Hepatocyte (in vitro differentiated cells): Measurements from ENCODE around the gene RCBTB1. TPM values are rescaled to one million over a fixed set of nuclear protein-coding genes. Genes with fewer than 3 reads are reported as not detected.

Experiments used
- DNase-seq: peaks from one replicate; pipeline ENCODE4 v3.0.0-alpha.2; 2016; ENCODE audit warnings: low spot score
- H2AFZ ChIP-seq: fragments of 200-600 bp; sonication (generic); 2 replicates; pipeline ENCODE4 v1.6.0; 2016; ENCODE audit warnings: antibody characterized with exemption, mild to moderate bottlenecking
- H3K27ac ChIP-seq: fragments of 200-600 bp; sonication (generic); 2 replicates; pipeline ENCODE4 v1.5.1; 2016; ENCODE audit warnings: mild to moderate bottlenecking
- H3K27me3 ChIP-seq: fragments of 200-600 bp; sonication (generic); 2 replicates; pipeline ENCODE4 v1.6.1; 2016
- H3K36me3 ChIP-seq: fragments of 200-600 bp; sonication (generic); replicated peaks from 2 replicates; pipeline ENCODE4 v1.5.1; 2016; ENCODE audit warnings: low read depth; ENCODE audit not compliant: insufficient read depth
- H3K4me1 ChIP-seq: fragments of 200-600 bp; sonication (generic); 2 replicates; pipeline ENCODE4 v1.5.1; 2016; ENCODE audit warnings: mild to moderate bottlenecking, moderate library complexity; ENCODE audit not compliant: insufficient read depth
- H3K4me2 ChIP-seq: fragments of 200-600 bp; sonication (generic); 2 replicates; pipeline ENCODE4 v1.6.0; 2016
- H3K4me3 ChIP-seq: fragments of 200-600 bp; sonication (generic); 2 replicates; pipeline ENCODE4 v1.5.1; 2016; ENCODE audit warnings: mild to moderate bottlenecking
- H3K79me2 ChIP-seq: fragments of 200-600 bp; sonication (generic); 2 replicates; pipeline ENCODE4 v1.6.0; 2017; ENCODE audit warnings: mild to moderate bottlenecking
- H3K9me2 ChIP-seq: fragments of 200-600 bp; sonication (generic); replicated peaks from 2 replicates; pipeline ENCODE4 v1.6.0; 2017; ENCODE audit warnings: mild to moderate bottlenecking; ENCODE audit not compliant: insufficient read depth
- H3K9me3 ChIP-seq: fragments of 200-600 bp; sonication (generic); 2 replicates; pipeline ENCODE4 v1.5.1; 2016; ENCODE audit warnings: low read depth, mild to moderate bottlenecking
- H4K20me1 ChIP-seq: fragments of 200-600 bp; sonication (generic); 2 replicates; pipeline ENCODE4 v1.6.0; 2016; ENCODE audit warnings: mild to moderate bottlenecking; ENCODE audit not compliant: insufficient read depth, poor library complexity, severe bottlenecking
- CTCF ChIP-seq: fragments of 200-600 bp; sonication (generic); IDR thresholded peaks from 2 replicates; pipeline ENCODE4 v1.5.1; 2016; ENCODE audit warnings: antibody characterized with exemption, mild to moderate bottlenecking; ENCODE audit not compliant: poor library complexity
- EZH2 ChIP-seq: fragments of 200-600 bp; sonication (generic); IDR thresholded peaks from 2 replicates; pipeline ENCODE4 v1.6.1; 2016; ENCODE audit warnings: antibody characterized with exemption, mild to moderate bottlenecking, borderline replicate concordance
- EZH2phosphoT487 ChIP-seq: fragments of 200-600 bp; sonication (generic); IDR thresholded peaks from one replicate; pipeline ENCODE4 v1.6.1; 2018; ENCODE audit warnings: antibody characterized with exemption, mild to moderate bottlenecking, low read depth, moderate library complexity; ENCODE audit not compliant: unreplicated experiment, severe bottlenecking
- WGBS: methylation state at CpG from one replicate; pipeline ENCODE4 v1.1.6; 2016; ENCODE audit warnings: low lambda C conversion rate; ENCODE audit errors: missing lambda C conversion rate; 5-methylcytosine and 5-hydroxymethylcytosine counted together
- polyA plus RNA-seq: library from polyadenylated mRNA; unstranded; fragments of >200 nt; fragmentation: Nextera tagmentation; extraction: Ambion mirVana; gene quantifications from 2 replicates; pipeline ENCODE4 v1.2.1, GENCODE V29; 2016
- total RNA-seq: library from RNA; depleted of rRNA; stranded (reverse); fragments of >200 nt; gene quantifications from 2 replicates; pipeline ENCODE4 v1.2.3, GENCODE V29; 2014

Gene RCBTB1
- total and polyA plus RNA-seq, 2 experiments from 2014 or later, result 14.6 to 25.1 TPM

- whole genome bisulfite sequencing, result 36% methylated on average over 4 of the region's 4 CpGs
- no peaks in the 10 kb centered on the region for H4K20me1 ChIP-seq
- no peak overlapping the region for H3K4me2 ChIP-seq
- no peaks in the 10 kb centered on the region for H3K9me3 ChIP-seq
- H3K9me2 ChIP-seq, result no peaks in the 10 kb centered on the region
- no peak overlapping the region for H3K27ac ChIP-seq
- no peak for DNase-seq
- H3K4me3 ChIP-seq, result no peak overlapping the region
- H3K36me3 ChIP-seq, result no peaks in the 10 kb centered on the region
- H3K4me1 ChIP-seq, result peaks cover 5% of the 10 kb centered on the region
- no peaks in the 10 kb centered on the region for H3K27me3 ChIP-seq
- H3K79me2 ChIP-seq, result no peaks in the 10 kb centered on the region
- TF ChIP-seq EZH2, result no peak
- no peak overlapping the region for H2AFZ ChIP-seq
Observed at GRCh38 chr13:49545661-49546060, 39.7 kb downstream of the RCBTB1 start.

- TF ChIP-seq CTCF (no peak), EZH2 (no peak), EZH2phosphoT487 (no peak)
- no peak overlapping the region for H3K27ac ChIP-seq
- H3K79me2 ChIP-seq, result no peaks in the 10 kb centered on the region
- peaks cover 5% of the 10 kb centered on the region for H3K4me1 ChIP-seq
- no peak for DNase-seq
- no peak overlapping the region for H2AFZ ChIP-seq
- no peaks in the 10 kb centered on the region for H3K9me2 ChIP-seq
- H4K20me1 ChIP-seq, result no peaks in the 10 kb centered on the region
- no peak overlapping the region for H3K4me2 ChIP-seq
- H3K4me3 ChIP-seq, result no peak overlapping the region
- no peaks in the 10 kb centered on the region for H3K9me3 ChIP-seq
- H3K27me3 ChIP-seq, result no peaks in the 10 kb centered on the region
- 96% methylated on average over 3 of the region's 3 CpGs for WGBS
- H3K36me3 ChIP-seq, result no peaks in the 10 kb centered on the region
Observed at GRCh38 chr13:49543656-49544055, 41.7 kb downstream of the RCBTB1 start.

GRCh38 chr13:49540552-49540951 lies 44.8 kb downstream of the RCBTB1 start:
- no peak for TF ChIP-seq EZH2phosphoT487
- TF ChIP-seq CTCF, result no peak
- TF ChIP-seq EZH2, result no peak
- no peaks in the 10 kb centered on the region for H4K20me1 ChIP-seq
- H3K27me3 ChIP-seq, result no peaks in the 10 kb centered on the region
- H3K9me2 ChIP-seq, result no peaks in the 10 kb centered on the region
- no peak overlapping the region for H3K4me3 ChIP-seq
- H3K79me2 ChIP-seq, result no peaks in the 10 kb centered on the region
- no peaks in the 10 kb centered on the region for H3K36me3 ChIP-seq
- H3K4me2 ChIP-seq, result no peak overlapping the region
- DNase-seq, result no peak
- 51% methylated on average over 7 of the region's 7 CpGs for WGBS
- no peak overlapping the region for H3K27ac ChIP-seq
- no peak overlapping the region for H2AFZ ChIP-seq
- no peaks in the 10 kb centered on the region for H3K9me3 ChIP-seq
- no peaks in the 10 kb centered on the region for H3K4me1 ChIP-seq

- Histone ChIP-seq H3K4me2 (no peak overlapping the region), H3K9me2 (no peaks in the 10 kb centered on the region), H3K79me2 (no peaks in the 10 kb centered on the region), H3K4me3 (no peak overlapping the region), H3K27me3 (no peaks in the 10 kb centered on the region), H2AFZ (no peak overlapping the region), H3K9me3 (no peaks in the 10 kb centered on the region), H3K27ac (no peak overlapping the region), H3K4me1 (no peaks in the 10 kb centered on the region), H4K20me1 (no peaks in the 10 kb centered on the region), H3K36me3 (no peaks in the 10 kb centered on the region)
- TF ChIP-seq EZH2phosphoT487, result no peak
- TF ChIP-seq CTCF, result no peak
- TF ChIP-seq EZH2, result no peak
- no peak for DNase-seq
- WGBS, result 92% methylated on average over 3 of the region's 3 CpGs
Observed at GRCh38 chr13:49539746-49540145, 45.6 kb downstream of the RCBTB1 start.
